Activated CD8-positive, alpha-beta memory T cell treated with anti-CD3 and anti-CD28 coated beads for 36 hours (primary cell): ENCODE measurements around the gene ACAT1. TPM values are rescaled to one million over a fixed set of nuclear protein-coding genes. Genes with fewer than 3 reads are reported as not detected.
"Not testable (repeated sequence)": the region's sequence is repeated elsewhere in the genome, so short reads cannot be mapped to it uniquely, and the experiment has no call there.

Source experiments
- CTCF ChIA-PET: fragments of 350-600 bp; sonication (Branson Sonifier 250); formaldehyde crosslinking; loops from one replicate; lab custom pipeline; 2021; ENCODE audit warnings: antibody characterized with exemption; lab: Charles Lee
- POLR2A ChIA-PET: fragments of 350-600 bp; sonication (Branson Sonifier 250); formaldehyde crosslinking; loops from one replicate; lab custom pipeline; 2021; ENCODE audit warnings: antibody characterized with exemption; lab: Charles Lee
- total RNA-seq, 2 experiments: library from RNA; stranded (reverse); gene quantifications; one replicate each; pipeline ENCODE4 v1.2.3, GENCODE V29; 2021

ACAT1 gene
- total RNA-seq, 2 experiments from 2014 or later = 80.5 to 84.3 TPM

GRCh38 chr11:108135845-108136544 lies 14.6 kb downstream of the ACAT1 start:
- ChIA-PET CTCF (no interaction called here), POLR2A (no interaction called here)

GRCh38 chr11:108137212-108137611 lies 15.8 kb downstream of the ACAT1 start:
- CTCF ChIA-PET = no interaction called here
- POLR2A ChIA-PET = no interaction called here

GRCh38 chr11:108142304-108142703 lies 20.9 kb downstream of the ACAT1 start:
- ChIA-PET POLR2A (no interaction called here), CTCF (interaction anchor here (2.1 kb wide), 1 partner anchor 13 kb away, joined by 6 read pairs; no protein-coding TSS in a partner anchor)

GRCh38 chr11:108144615-108145014 lies 23.2 kb downstream of the ACAT1 start:
- ChIA-PET POLR2A (no interaction called here), CTCF (no interaction called here)

GRCh38 chr11:108147150-108147549 lies 25.8 kb downstream of the ACAT1 start:
- CTCF ChIA-PET = no interaction called here
- POLR2A ChIA-PET = no interaction called here

- POLR2A ChIA-PET = no interaction called here
- CTCF ChIA-PET = no interaction called here
These were observed 27.2 kb downstream of the ACAT1 start for GRCh38 chr11:108148556-108148955.

- ChIA-PET CTCF (interaction anchor here (1.8 kb wide), 1 partner anchor 13 kb away, joined by 6 read pairs; no protein-coding TSS in a partner anchor), POLR2A (interaction anchor here (0.6 kb wide), 1 partner anchor 17 kb away, joined by 5 read pairs; no protein-coding TSS in a partner anchor)
These were observed 33.2 kb downstream of the ACAT1 start for GRCh38 chr11:108154591-108154990.

GRCh38 chr11:108160970-108161566 lies 39.7 kb downstream of the ACAT1 start:
- ChIA-PET CTCF (interaction anchor here (0.6 kb wide), 1 partner anchor 17 kb away, joined by 3 read pairs; no protein-coding TSS in a partner anchor), POLR2A (no interaction called here)

- CTCF ChIA-PET = not testable (repeated sequence)
These were observed 41.5 kb downstream of the ACAT1 start for GRCh38 chr11:108162878-108163277.

GRCh38 chr11:108167624-108168023 lies 46.3 kb downstream of the ACAT1 start:
- ChIA-PET CTCF (no interaction called here), POLR2A (no interaction called here)

More at GRCh38 chr11:108162878-108163277, 41.5 kb downstream of the ACAT1 start:
- POLR2A ChIA-PET = not testable (repeated sequence)

GRCh38 chr11:108170184-108170583 lies 48.8 kb downstream of the ACAT1 start:
- CTCF ChIA-PET = interaction anchor here (0.7 kb wide), 1 partner anchor 128 kb away, joined by 3 read pairs; no protein-coding TSS in a partner anchor
- POLR2A ChIA-PET = no interaction called here

- CTCF ChIA-PET = no interaction called here
- POLR2A ChIA-PET = no interaction called here
These were observed 56.2 kb downstream of the ACAT1 start for GRCh38 chr11:108177570-108177969.

- ChIA-PET CTCF (no interaction called here), POLR2A (no interaction called here)
These were observed 72.4 kb downstream of the ACAT1 start for GRCh38 chr11:108193725-108194124.

- ChIA-PET POLR2A (interaction anchor here (0.6 to 0.7 kb wide), 2 partner anchors 18 to 25 kb away, joined by 3 read pairs; no protein-coding TSS in a partner anchor), CTCF (interaction anchor here (1.0 to 1.5 kb wide), 2 partner anchors 22 to 26 kb away, joined by 3 to 4 read pairs; partner anchors contain the start of gene ATM)
These were observed 75.5 kb downstream of the ACAT1 start for GRCh38 chr11:108196901-108197300.

Other genes with a start within 250 kb of the ACAT1 start
- under 1 TPM; 0.21 to 0.23 TPM for gene RAB39A, start 193.1 kb upstream of the ACAT1 start, total RNA-seq
- gene CUL5, start 112.7 kb upstream of the ACAT1 start, total RNA-seq = 10 to 100 TPM; 37.2 to 40.2 TPM
- gene NPAT, start 101.1 kb downstream of the ACAT1 start, total RNA-seq = 10 to 100 TPM; 36.1 to 36.7 TPM
- gene ATM, start 101.5 kb downstream of the ACAT1 start, total RNA-seq = 10 to 100 TPM; 45.6 to 50.1 TPM